DOHH2 (cell line): ENCODE results near the gene ADGRG1.

ENCODE experiments used
- H3F3A ChIP-seq: fragments of 200-600 bp; sonication (generic), shearing (Covaris generic); 2 replicates; pipeline ENCODE4 v1.6.0; 2016; ENCODE audit warnings: antibody characterized with exemption, mild to moderate bottlenecking; ENCODE audit not compliant: control insufficient read depth, insufficient read depth
- H3K27ac ChIP-seq: fragments of 200-600 bp; sonication (generic); 2 replicates; pipeline ENCODE4 v1.5.1; 2014; ENCODE audit warnings: low read depth, mild to moderate bottlenecking, low read length, moderate library complexity
- H3K27me3 ChIP-seq: fragments of 200-600 bp; sonication (generic); 2 replicates; pipeline ENCODE4 v1.6.1; 2014; ENCODE audit warnings: mild to moderate bottlenecking, low read length, mixed read lengths; ENCODE audit not compliant: control insufficient read depth
- H3K36me3 ChIP-seq: fragments of 200-600 bp; sonication (generic); 2 replicates; pipeline ENCODE4 v1.6.1; 2014; ENCODE audit warnings: mild to moderate bottlenecking, low read length, moderate library complexity, mixed read lengths; ENCODE audit not compliant: control insufficient read depth
- H3K4me1 ChIP-seq: fragments of 200-600 bp; sonication (generic); 2 replicates; pipeline ENCODE4 v1.6.1; 2014; ENCODE audit warnings: mild to moderate bottlenecking, low read length, mixed read lengths; ENCODE audit not compliant: control insufficient read depth
- H3K4me2 ChIP-seq: fragments of 200-600 bp; sonication (generic); 2 replicates; pipeline ENCODE4 v1.6.0; 2014; ENCODE audit warnings: mild to moderate bottlenecking, low read length, moderate library complexity
- H3K4me3 ChIP-seq: fragments of 200-600 bp; sonication (generic); 2 replicates; pipeline ENCODE4 v1.5.1; 2014; ENCODE audit warnings: mild to moderate bottlenecking, low read length, mixed read lengths
- H3K79me2 ChIP-seq: fragments of 200-600 bp; sonication (generic); 2 replicates; pipeline ENCODE4 v1.6.1; 2014; ENCODE audit warnings: mild to moderate bottlenecking, low read length, mixed read lengths; ENCODE audit not compliant: control insufficient read depth
- H3K9me2 ChIP-seq: fragments of 200-600 bp; sonication (generic); replicated peaks from 2 replicates; pipeline ENCODE4 v1.6.1; 2014; ENCODE audit warnings: mild to moderate bottlenecking, low read length, mixed read lengths; ENCODE audit not compliant: control insufficient read depth
- H3K9me3 ChIP-seq: fragments of 200-600 bp; sonication (generic); 2 replicates; pipeline ENCODE4 v1.6.1; 2014; ENCODE audit warnings: antibody characterized with exemption, low read length, mixed read lengths; ENCODE audit not compliant: control insufficient read depth, insufficient read depth
- H4K20me1 ChIP-seq: fragments of 200-600 bp; sonication (generic); 2 replicates; pipeline ENCODE4 v1.6.0; 2014; ENCODE audit warnings: low read depth, mild to moderate bottlenecking, antibody characterized with exemption, low read length, moderate library complexity; ENCODE audit not compliant: control insufficient read depth, insufficient read depth
- EZH2phosphoT487 ChIP-seq: fragments of 200-600 bp; sonication (generic); IDR thresholded peaks from 2 replicates; pipeline ENCODE4 v1.6.1; 2017; ENCODE audit warnings: borderline replicate concordance, mild to moderate bottlenecking, antibody characterized with exemption, low read length, moderate library complexity, mixed read lengths
- TF ChIP-seq, protein P1 (sequence below): fragments of 200-600 bp; sonication (generic); IDR thresholded peaks from one replicate; pipeline ENCODE4 v1.5.1; 2014; ENCODE audit warnings: antibody characterized with exemption, mild to moderate bottlenecking, low read depth, low read length; ENCODE audit not compliant: poor library complexity, severe bottlenecking

Gene ADGRG1

DNA sequence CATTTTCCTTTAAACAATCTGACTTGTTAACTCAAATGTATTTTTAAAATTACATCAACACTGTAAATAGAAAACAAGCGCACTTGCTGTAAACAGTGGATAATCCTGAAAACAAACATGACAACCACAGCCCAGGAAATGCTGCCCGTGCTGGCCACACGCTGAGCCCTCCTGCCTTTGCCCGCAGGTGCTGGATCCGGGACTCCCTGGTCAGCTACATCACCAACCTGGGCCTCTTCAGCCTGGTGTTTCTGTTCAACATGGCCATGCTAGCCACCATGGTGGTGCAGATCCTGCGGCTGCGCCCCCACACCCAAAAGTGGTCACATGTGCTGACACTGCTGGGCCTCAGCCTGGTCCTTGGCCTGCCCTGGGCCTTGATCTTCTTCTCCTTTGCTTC, 33.1 kb downstream of the ADGRG1 start:
- no peak overlapping the region for H3K27ac ChIP-seq
- TF ChIP-seq, protein P1, sequence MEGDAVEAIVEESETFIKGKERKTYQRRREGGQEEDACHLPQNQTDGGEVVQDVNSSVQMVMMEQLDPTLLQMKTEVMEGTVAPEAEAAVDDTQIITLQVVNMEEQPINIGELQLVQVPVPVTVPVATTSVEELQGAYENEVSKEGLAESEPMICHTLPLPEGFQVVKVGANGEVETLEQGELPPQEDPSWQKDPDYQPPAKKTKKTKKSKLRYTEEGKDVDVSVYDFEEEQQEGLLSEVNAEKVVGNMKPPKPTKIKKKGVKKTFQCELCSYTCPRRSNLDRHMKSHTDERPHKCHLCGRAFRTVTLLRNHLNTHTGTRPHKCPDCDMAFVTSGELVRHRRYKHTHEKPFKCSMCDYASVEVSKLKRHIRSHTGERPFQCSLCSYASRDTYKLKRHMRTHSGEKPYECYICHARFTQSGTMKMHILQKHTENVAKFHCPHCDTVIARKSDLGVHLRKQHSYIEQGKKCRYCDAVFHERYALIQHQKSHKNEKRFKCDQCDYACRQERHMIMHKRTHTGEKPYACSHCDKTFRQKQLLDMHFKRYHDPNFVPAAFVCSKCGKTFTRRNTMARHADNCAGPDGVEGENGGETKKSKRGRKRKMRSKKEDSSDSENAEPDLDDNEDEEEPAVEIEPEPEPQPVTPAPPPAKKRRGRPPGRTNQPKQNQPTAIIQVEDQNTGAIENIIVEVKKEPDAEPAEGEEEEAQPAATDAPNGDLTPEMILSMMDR: no peak
- TF ChIP-seq EZH2phosphoT487: no peak

DNA sequence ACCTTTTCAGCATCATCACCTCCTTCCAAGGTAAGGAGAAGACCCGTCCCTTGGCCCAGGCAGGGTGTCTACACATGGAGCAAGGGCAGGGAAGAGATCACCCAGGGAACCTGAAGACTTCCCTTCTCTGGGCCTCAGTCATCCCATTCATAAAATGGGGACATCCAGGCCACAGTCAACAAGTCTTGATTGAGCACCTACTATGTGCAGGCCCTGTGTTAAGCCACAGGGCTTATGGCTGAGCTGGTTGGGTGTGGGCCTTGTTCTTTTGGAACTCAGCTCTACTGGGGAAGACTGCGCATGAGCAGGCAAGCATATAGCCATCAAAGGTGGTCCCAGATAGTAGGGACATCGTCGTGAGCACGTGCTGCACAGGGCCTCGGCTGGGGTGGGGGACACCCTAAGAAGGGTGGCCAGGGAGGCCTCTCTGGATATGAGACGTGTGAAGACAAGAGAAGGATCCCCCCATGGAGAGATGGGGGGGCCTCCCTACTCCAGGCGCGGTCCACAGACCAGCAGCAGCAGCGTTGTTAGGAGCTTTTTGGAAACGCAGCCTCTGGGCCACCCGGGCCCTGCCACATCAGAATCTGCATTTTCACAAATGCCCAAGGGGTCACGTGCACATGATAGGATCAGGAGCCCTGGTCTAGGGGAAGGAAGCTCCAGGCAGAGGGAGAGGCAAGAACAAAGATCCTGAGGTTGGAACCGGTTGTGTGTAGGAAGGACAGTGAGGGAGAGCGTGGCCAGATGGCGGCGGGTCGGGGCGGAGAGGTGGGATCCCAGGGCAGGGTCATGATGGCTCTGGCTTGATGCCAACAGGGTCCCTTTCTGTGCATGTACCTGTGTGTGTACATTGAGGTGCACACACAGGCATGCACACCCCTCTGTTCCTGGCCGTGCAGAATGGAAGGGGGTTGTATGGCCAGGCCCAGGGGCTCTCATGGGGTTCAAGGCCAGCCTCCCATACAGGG, 33.8 kb downstream of the ADGRG1 start:
- no peak overlapping the region for H3K27ac ChIP-seq
- H3K4me2 ChIP-seq: no peak overlapping the region
- no peaks in the 10 kb centered on the region for H3K4me1 ChIP-seq
- H3K36me3 ChIP-seq: no peaks in the 10 kb centered on the region
- no peaks in the 10 kb centered on the region for H3F3A ChIP-seq
- H3K27me3 ChIP-seq: no peaks in the 10 kb centered on the region
- H3K9me2 ChIP-seq: no peaks in the 10 kb centered on the region
- no peak overlapping the region for H3K4me3 ChIP-seq
- H3K9me3 ChIP-seq: no peaks in the 10 kb centered on the region
- no peaks in the 10 kb centered on the region for H4K20me1 ChIP-seq
- H3K79me2 ChIP-seq: no peaks in the 10 kb centered on the region
- TF ChIP-seq, protein P1: no peak
- no peak for TF ChIP-seq EZH2phosphoT487

More for the DNA sequence above, 33.1 kb downstream of the ADGRG1 start:
- Histone ChIP-seq H3K27me3 (no peaks in the 10 kb centered on the region), H3K36me3 (no peaks in the 10 kb centered on the region), H3K4me3 (no peak overlapping the region), H3K4me2 (no peak overlapping the region), H3K79me2 (no peaks in the 10 kb centered on the region), H3K9me2 (no peaks in the 10 kb centered on the region), H3F3A (no peaks in the 10 kb centered on the region), H4K20me1 (no peaks in the 10 kb centered on the region), H3K9me3 (no peaks in the 10 kb centered on the region), H3K4me1 (no peaks in the 10 kb centered on the region)

DNA sequence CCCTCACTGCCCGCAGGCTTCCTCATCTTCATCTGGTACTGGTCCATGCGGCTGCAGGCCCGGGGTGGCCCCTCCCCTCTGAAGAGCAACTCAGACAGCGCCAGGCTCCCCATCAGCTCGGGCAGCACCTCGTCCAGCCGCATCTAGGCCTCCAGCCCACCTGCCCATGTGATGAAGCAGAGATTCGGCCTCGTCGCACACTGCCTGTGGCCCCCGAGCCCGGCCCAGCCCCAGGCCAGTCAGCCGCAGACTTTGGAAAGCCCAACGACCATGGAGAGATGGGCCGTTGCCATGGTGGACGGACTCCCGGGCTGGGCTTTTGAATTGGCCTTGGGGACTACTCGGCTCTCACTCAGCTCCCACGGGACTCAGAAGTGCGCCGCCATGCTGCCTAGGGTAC, 35.0 kb downstream of the ADGRG1 start:
- Histone ChIP-seq H3K36me3 (no peaks in the 10 kb centered on the region), H3K9me2 (no peaks in the 10 kb centered on the region), H3F3A (no peaks in the 10 kb centered on the region), H3K9me3 (no peaks in the 10 kb centered on the region), H3K27ac (no peak overlapping the region), H3K27me3 (no peaks in the 10 kb centered on the region), H4K20me1 (no peaks in the 10 kb centered on the region), H3K4me3 (no peak overlapping the region), H3K79me2 (no peaks in the 10 kb centered on the region), H3K4me1 (no peaks in the 10 kb centered on the region), H3K4me2 (no peak overlapping the region)
- TF ChIP-seq, protein P1: no peak
- TF ChIP-seq EZH2phosphoT487: no peak
